Spleen (tissue), 11 donors: ENCODE measurements around the gene SBSN. TPM values are rescaled to one million over a fixed set of nuclear protein-coding genes. Genes with fewer than 3 reads are reported as not detected.

Experiments
- DNase-seq: peaks from one replicate; pipeline ENCODE4 v3.0.0-alpha.2; 2020
- H3K27ac ChIP-seq, 8 donors: fragments of 200-600 bp; sonication (generic) in 7 of 8; 1 replicate in 4 of 8; 2 replicates in 4 of 8; pipeline versions ENCODE4 v1.5.0 to v1.8.0; 2016 to 2021; ENCODE audit warnings: inconsistent platforms in 4 of 8, mild to moderate bottlenecking in 4 of 8, moderate library complexity in 1 of 8
- H3K27me3 ChIP-seq, 7 donors: fragments of 200-600 bp; sonication (generic) in 6 of 7; replicated peaks in 1 of 7; 1 replicate in 4 of 7; 2 replicates in 3 of 7; pipeline versions ENCODE4 v1.5.0 to v1.8.0; 2016 to 2021; ENCODE audit warnings: inconsistent platforms in 3 of 7, mild to moderate bottlenecking in 1 of 7
- H3K36me3 ChIP-seq, 6 donors: fragments of 200-600 bp; sonication (generic) in 5 of 6; 1 replicate in 4 of 6; 2 replicates in 2 of 6; pipeline versions ENCODE4 v1.5.0 to v1.8.0; 2016 to 2021; ENCODE audit warnings: inconsistent platforms in 2 of 6
- H3K4me1 ChIP-seq, 6 donors: fragments of 200-600 bp; sonication (generic) in 5 of 6; 1 replicate in 3 of 6; 2 replicates in 3 of 6; pipeline versions ENCODE4 v1.5.0 to v1.8.0; 2016 to 2021; ENCODE audit warnings: inconsistent platforms in 3 of 6
- H3K4me3 ChIP-seq, 8 donors: fragments of 200-600 bp; sonication (generic) in 7 of 8; 1 replicate in 4 of 8; 2 replicates in 4 of 8; pipeline versions ENCODE4 v1.5.0 to v1.8.0; 2016 to 2021; ENCODE audit warnings: inconsistent platforms in 4 of 8, mild to moderate bottlenecking in 4 of 8, moderate library complexity in 2 of 8
- H3K9me3 ChIP-seq, 8 donors: fragments of 200-600 bp; sonication (generic) in 7 of 8; 1 replicate in 4 of 8; 2 replicates in 4 of 8; pipeline versions ENCODE4 v1.5.0 to v1.8.0; 2016 to 2021; ENCODE audit warnings: inconsistent platforms in 4 of 8
- CTCF ChIP-seq, 11 experiments: fragments of 200-600 bp in 7 of 11; fragments of 450-650 bp in 4 of 11; sonication (generic) in 4 of 11; IDR thresholded peaks in 8 of 11; conservative IDR thresholded peaks in 3 of 11; 1 replicate in 7 of 11; 2 replicates in 4 of 11; pipeline versions ENCODE4 v1.4.0 to v1.8.0; 2016 to 2021; ENCODE audit warnings: antibody characterized with exemption in 11 of 11, inconsistent platforms in 4 of 11, mild to moderate bottlenecking in 1 of 11
- POLR2A ChIP-seq, 3 donors: fragments of 450-650 bp; IDR thresholded peaks; one replicate each; pipeline ENCODE4 v1.5.1; 2017; ENCODE audit warnings: antibody characterized with exemption in 3 of 3, mild to moderate bottlenecking in 1 of 3
- POLR2AphosphoS5 ChIP-seq, 3 donors: sonication (generic); formaldehyde crosslinking; IDR thresholded peaks; one replicate each; pipeline ENCODE4 v1.5.1; 2017; ENCODE audit warnings: antibody characterized with exemption in 3 of 3
- WGBS, 5 donors: extraction: QIAGEN DNeasy Blood & Tissue Kit in 3 of 5; methylation state at CpG; one replicate each; pipeline versions ENCODE4 v1.1.5 to v1.1.7; 2013 to 2018; 5-methylcytosine and 5-hydroxymethylcytosine counted together
- intact Hi-C: fragments of 100-400 bp; cut with DNase I; formaldehyde crosslinking; loops from one replicate; pipeline ENCODE4 v1.15.0; 2023; ENCODE audit warnings: low total_unique reads
- polyA plus RNA-seq, 3 donors: library from polyadenylated mRNA; stranded (reverse); fragments of 200-250 nt; gene quantifications; one replicate each; pipeline ENCODE4 v1.2.1, GENCODE V29; 2013
- total RNA-seq, 7 donors: library from RNA; depleted of rRNA in 3 of 7; stranded (reverse); fragments of >200 nt in 3 of 7; fragmentation: NEBNext Ultra II Directional in 4 of 7; extraction: Animal tissue kit (Norgen Biotek cat#: 25700) in 4 of 7; gene quantifications; one replicate each; pipeline versions ENCODE4 v1.1.0 to v1.2.1, GENCODE V29; 2016 to 2021
- donor health status: healthy with polysubstance abuse.
- donor health status: DM: no; HTN: no; CAD: no; lungs with moderate emphysema.
- donor health status: DM: no; HTN: no; CAD: no.
- donor health status: Bipolar disorder and iron deficiency.
- donor health status: healthy.
- donor health status: DM: no; HTN: no; CAD: no.
- donor health status: DM: yes; HTN: yes; CAD: no.

SBSN gene
- total and polyA plus RNA-seq, 10 donors = 0.05 to 0.33 (median 0.19) TPM; not detected in 7

- no peak overlapping the region for H3K27ac ChIP-seq
- TF ChIP-seq POLR2A (IDR thresholded peaks at IDR 0.05) = no peak
- TF ChIP-seq CTCF (IDR thresholded peaks at IDR 0.05 in 8 of 11, conservative IDR thresholded peaks at IDR 0.05 in 3 of 11) = no peak
- no peak for TF ChIP-seq POLR2AphosphoS5 (IDR thresholded peaks at IDR 0.05)
- DNase-seq = peak; percentile 59
- H3K4me3 ChIP-seq = no peak overlapping the region
- peaks cover 0 to 78% (median 37%) of the 10 kb centered on the region in 7 donors for H3K27me3 ChIP-seq
- no peaks in the 10 kb centered on the region for H3K9me3 ChIP-seq
- WGBS, 5 donors = 57 to 71% (median 66%) methylated on average over 11 to 17 of the region's 17 CpGs
- H3K36me3 ChIP-seq = no peaks in the 10 kb centered on the region
- peaks cover 5 to 22% (median 15%) of the 10 kb centered on the region in 6 donors for H3K4me1 ChIP-seq
- intact Hi-C loops = no loop called here
Measured at GRCh38 chr19:35562336-35562735, 34.2 kb upstream of the SBSN start.

- DNase-seq = peak; percentile 17
Measured at GRCh38 chr19:35561436-35561835, 33.3 kb upstream of the SBSN start.

GRCh38 chr19:35560677-35561076, 32.6 kb upstream of the SBSN start:
- no peaks in the 10 kb centered on the region for H3K36me3 ChIP-seq
- DNase-seq = peak; percentile 27
- H3K4me3 ChIP-seq = no peak overlapping the region
- no peaks in the 10 kb centered on the region for H3K9me3 ChIP-seq
- intact Hi-C loops = no loop called here
- TF ChIP-seq CTCF (IDR thresholded peaks at IDR 0.05 in 8 of 11, conservative IDR thresholded peaks at IDR 0.05 in 3 of 11) (no peak), POLR2A (IDR thresholded peaks at IDR 0.05) (no peak), POLR2AphosphoS5 (IDR thresholded peaks at IDR 0.05) (no peak)
- WGBS, 5 donors = 59 to 75% (median 63%) methylated on average over 6 of the region's 6 CpGs
- H3K4me1 ChIP-seq = peaks cover 5 to 23% (median 16%) of the 10 kb centered on the region in 6 donors
- no peak overlapping the region for H3K27ac ChIP-seq
- peaks cover 0 to 85% (median 37%) of the 10 kb centered on the region in 7 donors for H3K27me3 ChIP-seq

More at GRCh38 chr19:35561436-35561835, 33.3 kb upstream of the SBSN start:
- peaks cover 5 to 23% (median 16%) of the 10 kb centered on the region in 6 donors for H3K4me1 ChIP-seq
- H3K36me3 ChIP-seq = no peaks in the 10 kb centered on the region
- no peak for TF ChIP-seq POLR2A (IDR thresholded peaks at IDR 0.05)
- TF ChIP-seq CTCF (IDR thresholded peaks at IDR 0.05 in 8 of 11, conservative IDR thresholded peaks at IDR 0.05 in 3 of 11) = no peak
- no peak for TF ChIP-seq POLR2AphosphoS5 (IDR thresholded peaks at IDR 0.05)
- no peak overlapping the region for H3K4me3 ChIP-seq
- H3K27ac ChIP-seq = no peak overlapping the region
- H3K27me3 ChIP-seq = peaks cover 0 to 85% (median 37%) of the 10 kb centered on the region in 7 donors
- H3K9me3 ChIP-seq = no peaks in the 10 kb centered on the region
- intact Hi-C loops = no loop called here
- 67 to 89% (median 76%) methylated on average over 6 of the region's 6 CpGs for WGBS, 5 donors

- no peak overlapping the region for H3K27ac ChIP-seq
- peak; percentile 39 for DNase-seq
- H3K36me3 ChIP-seq = no peaks in the 10 kb centered on the region
- TF ChIP-seq CTCF (IDR thresholded peaks at IDR 0.05 in 8 of 11, conservative IDR thresholded peaks at IDR 0.05 in 3 of 11) (no peak), POLR2A (IDR thresholded peaks at IDR 0.05) (no peak), POLR2AphosphoS5 (IDR thresholded peaks at IDR 0.05) (no peak)
- WGBS, 5 donors = 85 to 92% (median 89%) methylated on average over 14 to 18 of the region's 18 CpGs
- H3K27me3 ChIP-seq = peaks cover 0 to 86% (median 37%) of the 10 kb centered on the region in 7 donors
- no peak overlapping the region for H3K4me3 ChIP-seq
- H3K4me1 ChIP-seq = peaks cover 5 to 23% (median 16%) of the 10 kb centered on the region in 6 donors
- H3K9me3 ChIP-seq = no peaks in the 10 kb centered on the region
- intact Hi-C loops = no loop called here
Measured at GRCh38 chr19:35560271-35560670, 32.2 kb upstream of the SBSN start.
